Measurements from ENCODE around the gene ATXN10.
"Not testable (repeated sequence)": the region's sequence is repeated elsewhere in the genome, so short reads cannot be mapped to it uniquely, and the experiment has no call there.

The ATXN10 gene

GRCh38 chr22:45710469-45710868, 38.8 kb downstream of the ATXN10 start:
- no peaks in the 10 kb centered on the region for H3K27me3 Mint-ChIP-seq (ENCODE audit: low read depth)
- peaks cover 18% of the 10 kb centered on the region for H3K4me1 Mint-ChIP-seq
- no peak overlapping the region for H3K4me3 Mint-ChIP-seq
- peaks cover 71% of the 10 kb centered on the region for H3K36me3 Mint-ChIP-seq (ENCODE audit: low read depth)
- TF ChIP-seq CTCF (IDR thresholded peaks at IDR 0.05; ENCODE audit: unreplicated experiment in 3 of 3), result no peak
- no peaks in the 10 kb centered on the region for H3K9me3 Mint-ChIP-seq
- H3K27ac Mint-ChIP-seq, result no peak overlapping the region

- H3K9me3 Mint-ChIP-seq; H3K27ac Mint-ChIP-seq; H3K27me3 Mint-ChIP-seq (ENCODE audit: low read depth); H3K4me1 Mint-ChIP-seq; H3K4me3 Mint-ChIP-seq: not testable (repeated sequence)
- peaks cover 50% of the 10 kb centered on the region for H3K36me3 Mint-ChIP-seq (ENCODE audit: low read depth)
Measured at GRCh38 chr22:45714390-45714789, 42.8 kb downstream of the ATXN10 start.

- no peak for TF ChIP-seq CTCF (IDR thresholded peaks at IDR 0.05; ENCODE audit: unreplicated experiment in 3 of 3)
- H3K9me3 Mint-ChIP-seq, result no peaks in the 10 kb centered on the region
- H3K4me1 Mint-ChIP-seq, result no peaks in the 10 kb centered on the region
- H3K36me3 Mint-ChIP-seq (ENCODE audit: low read depth), result peaks cover 51% of the 10 kb centered on the region
- no peak overlapping the region for H3K4me3 Mint-ChIP-seq
- H3K27ac Mint-ChIP-seq, result no peak overlapping the region
- no peaks in the 10 kb centered on the region for H3K27me3 Mint-ChIP-seq (ENCODE audit: low read depth)
Measured at GRCh38 chr22:45717789-45718188, 46.2 kb downstream of the ATXN10 start.

GRCh38 chr22:45718391-45718790, 46.8 kb downstream of the ATXN10 start:
- H3K4me1 Mint-ChIP-seq, result no peaks in the 10 kb centered on the region
- no peaks in the 10 kb centered on the region for H3K27me3 Mint-ChIP-seq (ENCODE audit: low read depth)
- no peak for TF ChIP-seq CTCF (IDR thresholded peaks at IDR 0.05; ENCODE audit: unreplicated experiment in 3 of 3)
- peaks cover 48% of the 10 kb centered on the region for H3K36me3 Mint-ChIP-seq (ENCODE audit: low read depth)
- no peaks in the 10 kb centered on the region for H3K9me3 Mint-ChIP-seq
- H3K4me3 Mint-ChIP-seq, result no peak overlapping the region
- H3K27ac Mint-ChIP-seq, result no peak overlapping the region

GRCh38 chr22:45720839-45721378, 49.3 kb downstream of the ATXN10 start:
- peaks cover 50% of the 10 kb centered on the region for H3K36me3 Mint-ChIP-seq (ENCODE audit: low read depth)
- H3K27ac Mint-ChIP-seq, result peak overlapping the region in 1 of 3 experiments; percentile 67
- H3K9me3 Mint-ChIP-seq, result no peaks in the 10 kb centered on the region
- no peaks in the 10 kb centered on the region for H3K4me1 Mint-ChIP-seq
- H3K27me3 Mint-ChIP-seq (ENCODE audit: low read depth), result no peaks in the 10 kb centered on the region
- TF ChIP-seq CTCF (IDR thresholded peaks at IDR 0.05; ENCODE audit: unreplicated experiment in 3 of 3), result no peak
- H3K4me3 Mint-ChIP-seq, result no peak overlapping the region

GRCh38 chr22:45722006-45722405, 50.4 kb downstream of the ATXN10 start:
- Mint-ChIP-seq H3K27ac (peak overlapping the region in 1 of 3 experiments; percentile 67), H3K4me1 (no peaks in the 10 kb centered on the region), H3K36me3 (ENCODE audit: low read depth) (peaks cover 55% of the 10 kb centered on the region), H3K9me3 (no peaks in the 10 kb centered on the region), H3K4me3 (no peak overlapping the region), H3K27me3 (ENCODE audit: low read depth) (no peaks in the 10 kb centered on the region)
- no peak for TF ChIP-seq CTCF (IDR thresholded peaks at IDR 0.05; ENCODE audit: unreplicated experiment in 3 of 3)
